Vagina (tissue), 2 donors: Measurements from ENCODE around the gene CHI3L1. TPM values are rescaled to one million over a fixed set of nuclear protein-coding genes. Genes with fewer than 3 reads are reported as not detected.

Source experiments
- DNase-seq, 2 donors: peaks; one replicate each; pipeline ENCODE4 v3.0.0-alpha.2; 2017; ENCODE audit errors: extremely low spot score in 2 of 2
- H3K27ac ChIP-seq: fragments of 200-600 bp; sonication (generic); one replicate; pipeline ENCODE4 v1.5.1; 2019
- H3K27me3 ChIP-seq: fragments of 200-600 bp; sonication (generic); one replicate; pipeline ENCODE4 v1.5.1; 2019
- H3K36me3 ChIP-seq, 2 donors: fragments of 200-600 bp; sonication (generic); one replicate each; pipeline ENCODE4 v1.5.1; 2017 to 2019
- H3K4me1 ChIP-seq: fragments of 200-600 bp; sonication (generic); one replicate; pipeline ENCODE4 v1.5.1; 2019
- H3K4me3 ChIP-seq, 2 donors: fragments of 200-600 bp; sonication (generic); 1 replicate in 1 of 2; 2 replicates in 1 of 2; pipeline ENCODE4 v1.5.1; 2016 to 2019
- H3K9me3 ChIP-seq: fragments of 200-600 bp; sonication (generic); one replicate; pipeline ENCODE4 v1.5.1; 2019
- CTCF ChIP-seq, 3 experiments: fragments of 450-650 bp in 2 of 3; fragments of 200-600 bp in 1 of 3; sonication (generic) in 1 of 3; IDR thresholded peaks; one replicate each; pipeline ENCODE4 v1.5.1; 2017 to 2019; ENCODE audit warnings: antibody characterized with exemption in 3 of 3, mild to moderate bottlenecking in 2 of 3, moderate library complexity in 2 of 3
- POLR2A ChIP-seq, 2 donors: fragments of 450-650 bp; IDR thresholded peaks; one replicate each; pipeline ENCODE4 v1.6.1; 2017; ENCODE audit warnings: antibody characterized with exemption in 2 of 2, mild to moderate bottlenecking in 2 of 2, moderate library complexity in 2 of 2
- POLR2AphosphoS5 ChIP-seq, 2 donors: sonication (generic); formaldehyde crosslinking; IDR thresholded peaks; one replicate each; pipeline ENCODE4 v1.9.0; 2017; ENCODE audit warnings: antibody characterized with exemption in 2 of 2, mild to moderate bottlenecking in 2 of 2, low read depth in 1 of 2; ENCODE audit not compliant: insufficient read depth in 1 of 2
- intact Hi-C: fragments of 100-400 bp; cut with DNase I; formaldehyde crosslinking; loops from one replicate; pipeline ENCODE4 v1.15.1; 2023
- total RNA-seq: library from RNA; depleted of rRNA; stranded (reverse); fragments of >200 nt; gene quantifications from one replicate; pipeline ENCODE4 v1.2.3, GENCODE V29; 2016

Gene CHI3L1
- total RNA-seq, 1 donor from 2014 or later = 51.3 TPM

- TF ChIP-seq POLR2A (IDR thresholded peaks at IDR 0.05) = no peak
- TF ChIP-seq CTCF (IDR thresholded peaks at IDR 0.05) = no peak
- TF ChIP-seq POLR2AphosphoS5 (IDR thresholded peaks at IDR 0.05; ENCODE audit: insufficient read depth in 1 of 2, low read depth in 1 of 2) = no peak
- H3K4me1 ChIP-seq = no peaks in the 10 kb centered on the region
- no peaks in the 10 kb centered on the region for H3K36me3 ChIP-seq
- no peak for DNase-seq
- H3K9me3 ChIP-seq = no peaks in the 10 kb centered on the region
- intact Hi-C loops = no loop called here
- no peak overlapping the region for H3K27ac ChIP-seq
- H3K27me3 ChIP-seq = no peaks in the 10 kb centered on the region
- no peak overlapping the region for H3K4me3 ChIP-seq
Measured at GRCh38 chr1:203142124-203142523, 44.4 kb downstream of the CHI3L1 start.

- DNase-seq = no peak
- no peaks in the 10 kb centered on the region for H3K36me3 ChIP-seq
- H3K27ac ChIP-seq = no peak overlapping the region
- intact Hi-C loops = no loop called here
- no peaks in the 10 kb centered on the region for H3K27me3 ChIP-seq
- TF ChIP-seq POLR2AphosphoS5 (IDR thresholded peaks at IDR 0.05; ENCODE audit: insufficient read depth in 1 of 2, low read depth in 1 of 2) (no peak), CTCF (IDR thresholded peaks at IDR 0.05) (no peak), POLR2A (IDR thresholded peaks at IDR 0.05) (no peak)
- H3K4me1 ChIP-seq = no peaks in the 10 kb centered on the region
- H3K4me3 ChIP-seq = no peak overlapping the region
- H3K9me3 ChIP-seq = no peaks in the 10 kb centered on the region
Measured at GRCh38 chr1:203140743-203141520, 45.6 kb downstream of the CHI3L1 start.

GRCh38 chr1:203139976-203140475, 46.5 kb downstream of the CHI3L1 start:
- H3K4me3 ChIP-seq = no peak overlapping the region
- H3K27ac ChIP-seq = no peak overlapping the region
- DNase-seq = no peak
- no peaks in the 10 kb centered on the region for H3K36me3 ChIP-seq
- H3K27me3 ChIP-seq = no peaks in the 10 kb centered on the region
- no peak for TF ChIP-seq POLR2A (IDR thresholded peaks at IDR 0.05)
- no peaks in the 10 kb centered on the region for H3K4me1 ChIP-seq
- intact Hi-C loops = no loop called here
- no peaks in the 10 kb centered on the region for H3K9me3 ChIP-seq

- H3K9me3 ChIP-seq = no peaks in the 10 kb centered on the region
- no peaks in the 10 kb centered on the region for H3K36me3 ChIP-seq
- H3K4me3 ChIP-seq = no peak overlapping the region
- intact Hi-C loops = no loop called here
- H3K27ac ChIP-seq = no peak overlapping the region
- no peak for TF ChIP-seq CTCF (IDR thresholded peaks at IDR 0.05)
- no peak for TF ChIP-seq POLR2A (IDR thresholded peaks at IDR 0.05)
- TF ChIP-seq POLR2AphosphoS5 (IDR thresholded peaks at IDR 0.05; ENCODE audit: insufficient read depth in 1 of 2, low read depth in 1 of 2) = no peak
- no peak for DNase-seq
- no peaks in the 10 kb centered on the region for H3K27me3 ChIP-seq
- no peaks in the 10 kb centered on the region for H3K4me1 ChIP-seq
Measured at GRCh38 chr1:203138066-203138465, 48.4 kb downstream of the CHI3L1 start.

- intact Hi-C loops = no loop called here
Measured at GRCh38 chr1:203137324-203137723, 49.2 kb downstream of the CHI3L1 start.

More at GRCh38 chr1:203137324-203137723, 49.2 kb downstream of the CHI3L1 start:
- no peak overlapping the region for H3K27ac ChIP-seq
- no peaks in the 10 kb centered on the region for H3K36me3 ChIP-seq
- H3K4me1 ChIP-seq = no peaks in the 10 kb centered on the region
- TF ChIP-seq CTCF (IDR thresholded peaks at IDR 0.05) (no peak), POLR2AphosphoS5 (IDR thresholded peaks at IDR 0.05; ENCODE audit: insufficient read depth in 1 of 2, low read depth in 1 of 2) (no peak), POLR2A (IDR thresholded peaks at IDR 0.05) (no peak)
- H3K4me3 ChIP-seq = no peak overlapping the region
- no peaks in the 10 kb centered on the region for H3K27me3 ChIP-seq
- no peak for DNase-seq
- H3K9me3 ChIP-seq = no peaks in the 10 kb centered on the region
